Activated CD4-positive, alpha-beta T cell treated with anti-CD3 and anti-CD28 coated beads, Interleukin-2, amount 10 ng/mL, durations not matched to agents 7 days and 5 days (primary cell): Measurements from ENCODE around the gene KRT79. TPM values are rescaled to one million over a fixed set of nuclear protein-coding genes. Genes with fewer than 3 reads are reported as not detected.

Experiments used
- CTCF ChIA-PET: fragments of 350-600 bp; sonication (Branson Sonifier 250); formaldehyde crosslinking; loops from one replicate; lab custom pipeline; 2021; ENCODE audit warnings: antibody characterized with exemption; lab: Charles Lee
- POLR2A ChIA-PET: fragments of 350-600 bp; sonication (Branson Sonifier 250); formaldehyde crosslinking; loops from one replicate; lab custom pipeline; 2021; ENCODE audit warnings: antibody characterized with exemption; lab: Charles Lee
- DNase-seq: peaks from one replicate; pipeline ENCODE4 v3.0.0-alpha.2; 2020
- H3K27ac Mint-ChIP-seq: one replicate; pipeline ENCODE4 v1.8.0; 2021; ENCODE audit warnings: mild to moderate bottlenecking, moderate library complexity, mixed read lengths
- H3K27me3 Mint-ChIP-seq: one replicate; pipeline ENCODE4 v1.8.0; 2021; ENCODE audit warnings: mixed read lengths
- H3K36me3 Mint-ChIP-seq: one replicate; pipeline ENCODE4 v1.8.0; 2021; ENCODE audit warnings: low read depth, mixed read lengths
- H3K4me1 Mint-ChIP-seq: one replicate; pipeline ENCODE4 v1.8.0; 2021; ENCODE audit warnings: mixed read lengths
- H3K4me3 Mint-ChIP-seq: one replicate; pipeline ENCODE4 v1.8.0; 2021; ENCODE audit warnings: mild to moderate bottlenecking, moderate library complexity, mixed read lengths
- H3K9me3 Mint-ChIP-seq: one replicate; pipeline ENCODE4 v1.8.0; 2021; ENCODE audit warnings: mixed read lengths
- total RNA-seq, 2 experiments: library from RNA; stranded (reverse); gene quantifications; one replicate each; pipeline ENCODE4 v1.2.3, GENCODE V29; 2021

The KRT79 gene
- total RNA-seq, 2 experiments from 2014 or later, result not detected

DNA sequence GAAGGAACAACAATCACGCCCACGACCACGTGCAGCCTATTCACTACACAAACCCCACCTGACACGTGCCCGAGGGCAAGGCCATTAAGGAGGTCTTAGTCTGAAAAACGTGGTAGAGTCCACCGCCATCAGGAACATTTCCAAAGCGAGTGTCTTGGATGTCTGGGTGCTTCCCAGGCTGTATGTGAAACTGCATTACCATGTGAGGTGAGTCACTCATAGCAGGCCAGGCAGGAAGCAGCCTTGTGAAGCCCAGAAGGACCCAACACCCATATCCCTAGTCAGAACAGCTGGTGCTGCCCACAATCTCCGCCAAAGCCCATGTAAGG is 3.3 kb upstream of the KRT79 start:
- DNase-seq, result no peak
- CTCF ChIA-PET, result no interaction called here
- Mint-ChIP-seq H3K9me3 (no peaks in the 10 kb centered on the region), H3K36me3 (no peaks in the 10 kb centered on the region), H3K27ac (no peak overlapping the region), H3K4me3 (no peak overlapping the region), H3K27me3 (no peaks in the 10 kb centered on the region), H3K4me1 (peaks cover 22% of the 10 kb centered on the region)
- POLR2A ChIA-PET, result no interaction called here

DNA sequence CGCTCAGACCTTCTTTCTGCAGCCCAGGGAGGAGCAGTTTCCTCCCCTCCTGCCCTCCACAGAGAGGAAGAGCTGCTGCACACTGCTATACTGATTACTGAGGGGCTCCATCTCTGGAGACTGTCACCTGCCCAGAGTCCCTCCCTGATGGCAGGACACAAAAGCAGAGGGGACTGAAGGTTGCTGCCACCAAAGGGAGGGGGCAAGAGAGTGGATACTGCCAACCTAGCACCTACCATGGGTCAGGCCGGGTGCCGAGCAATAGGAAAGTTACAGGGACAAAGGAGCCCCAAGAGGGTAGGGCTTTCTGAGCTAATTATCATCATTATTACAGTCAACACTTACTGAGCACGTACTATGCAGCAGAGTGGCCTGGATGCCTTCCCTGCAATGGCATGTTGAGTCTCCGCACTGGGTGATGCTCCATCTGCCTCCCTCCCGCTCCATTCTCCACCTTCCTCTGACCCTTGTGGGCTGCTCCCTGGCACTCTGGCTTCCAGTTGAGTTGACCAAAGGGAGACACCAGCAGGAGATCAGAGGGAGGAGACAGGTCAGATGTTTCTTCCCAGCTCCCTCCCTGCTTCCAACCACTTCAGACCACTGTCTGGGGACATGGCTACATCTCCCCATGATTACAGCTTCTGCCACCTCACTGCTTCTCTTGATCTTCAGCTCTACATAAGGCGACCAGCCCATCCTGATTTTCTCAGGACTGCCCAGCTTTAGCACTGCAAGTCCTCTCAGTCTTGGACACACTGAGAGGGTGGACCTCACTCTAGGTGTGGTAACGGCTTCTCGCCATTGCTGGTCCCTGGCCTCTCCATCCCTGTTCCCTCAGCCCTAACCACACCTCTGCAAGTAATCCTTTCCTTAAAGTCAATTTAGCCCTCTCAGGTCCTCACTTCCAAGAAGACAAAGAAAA is 2.6 kb upstream of the KRT79 start:
- DNase-seq, result no peak
- peak overlapping the region; percentile 9 for H3K27ac Mint-ChIP-seq
- no peak overlapping the region for H3K4me3 Mint-ChIP-seq
- no peaks in the 10 kb centered on the region for H3K9me3 Mint-ChIP-seq
- H3K27me3 Mint-ChIP-seq, result no peaks in the 10 kb centered on the region
- CTCF ChIA-PET, result no interaction called here
- POLR2A ChIA-PET, result no interaction called here
- no peaks in the 10 kb centered on the region for H3K36me3 Mint-ChIP-seq
- H3K4me1 Mint-ChIP-seq, result peaks cover 22% of the 10 kb centered on the region

DNA sequence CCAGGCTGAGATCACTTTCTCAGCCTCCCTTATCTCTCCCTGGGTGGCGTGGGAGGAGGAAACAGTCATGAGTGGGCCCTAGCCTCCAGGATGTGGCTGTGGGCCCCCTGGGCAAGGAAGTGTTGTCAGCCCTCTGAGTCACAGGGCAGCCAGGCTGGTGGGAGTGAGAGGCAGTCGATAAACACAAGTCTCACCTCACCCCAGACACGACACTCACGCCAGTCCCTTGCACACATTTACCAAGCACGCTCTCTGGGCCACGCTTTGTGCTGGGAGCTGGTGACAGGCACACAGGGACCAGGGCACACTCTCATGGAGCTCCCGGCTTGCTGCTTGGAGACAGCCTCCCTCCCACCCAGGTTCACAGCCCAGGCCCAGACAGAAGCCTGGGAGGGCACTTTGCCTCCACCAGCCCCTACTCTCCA is 1.9 kb upstream of the KRT79 start:
- no peak overlapping the region for H3K4me3 Mint-ChIP-seq
- no peak for DNase-seq
- H3K36me3 Mint-ChIP-seq, result no peaks in the 10 kb centered on the region
- ChIA-PET CTCF (interaction anchor here (1.0 to 1.1 kb wide), 2 partner anchors 44 to 524 kb away, joined by 3 to 4 read pairs; no protein-coding TSS in a partner anchor), POLR2A (no interaction called here)
- peaks cover 22% of the 10 kb centered on the region for H3K4me1 Mint-ChIP-seq
- peak overlapping the region; percentile 9 for H3K27ac Mint-ChIP-seq
- no peaks in the 10 kb centered on the region for H3K27me3 Mint-ChIP-seq
- no peaks in the 10 kb centered on the region for H3K9me3 Mint-ChIP-seq

DNA sequence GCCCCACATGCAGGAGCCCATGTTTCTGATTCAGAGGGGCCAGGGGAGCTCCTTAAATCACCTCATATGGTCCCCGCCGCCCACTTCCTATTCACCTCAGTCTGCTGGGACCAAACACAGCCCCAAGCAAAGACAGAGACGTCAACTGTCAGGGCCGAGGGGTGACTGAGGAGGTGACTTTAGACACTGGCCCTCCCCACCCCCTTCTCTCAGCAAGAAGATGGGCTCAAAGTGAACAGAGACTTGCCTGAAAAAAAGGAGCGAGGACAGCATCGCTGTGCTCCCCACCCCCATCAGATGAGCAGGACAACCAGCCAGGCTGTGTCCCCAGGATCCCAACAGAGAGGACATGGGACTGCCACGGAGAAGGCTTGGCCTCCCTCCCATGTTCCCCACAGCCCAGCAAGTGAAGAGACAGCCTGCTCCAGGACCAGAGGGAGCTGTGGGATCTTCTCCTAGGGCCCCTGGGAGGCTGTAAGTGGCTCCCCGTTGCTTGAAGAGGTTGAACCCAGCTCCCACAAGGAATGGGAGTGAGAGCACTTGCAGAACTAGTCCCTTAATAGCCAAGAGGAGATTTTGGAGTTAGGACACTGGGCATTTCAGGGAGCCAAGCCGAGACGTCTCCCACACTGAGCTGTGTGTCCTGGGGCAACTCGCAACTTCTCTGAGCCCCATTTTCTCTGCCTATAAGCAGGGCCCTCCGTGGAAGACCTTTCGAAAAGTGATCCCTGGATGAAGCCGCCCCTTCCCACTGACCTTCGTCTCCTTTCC is 1.3 kb upstream of the KRT79 start:
- Mint-ChIP-seq H3K4me1 (peaks cover 22% of the 10 kb centered on the region), H3K4me3 (no peak overlapping the region), H3K36me3 (no peaks in the 10 kb centered on the region), H3K9me3 (no peaks in the 10 kb centered on the region), H3K27ac (no peak overlapping the region), H3K27me3 (no peaks in the 10 kb centered on the region)
- CTCF ChIA-PET, result interaction anchor here (1.0 to 1.1 kb wide), 2 partner anchors 44 to 524 kb away, joined by 3 to 4 read pairs; no protein-coding TSS in a partner anchor
- DNase-seq, result no peak
- POLR2A ChIA-PET, result no interaction called here

DNA sequence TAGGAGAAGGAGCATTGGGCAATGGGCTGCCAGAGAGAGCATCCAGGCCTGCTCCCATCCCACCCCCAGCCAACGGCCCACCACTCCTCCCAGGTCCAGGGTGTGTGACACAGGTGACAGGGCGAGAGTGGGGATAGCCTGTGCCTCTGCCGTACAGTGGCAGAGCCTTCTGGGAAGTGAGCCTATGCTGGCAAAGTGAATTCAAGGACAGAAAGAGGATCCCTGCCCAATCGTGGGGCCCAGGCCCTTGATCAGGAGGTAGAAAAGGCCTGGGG is 553 bp upstream of the KRT79 start:
- no peak for DNase-seq
- ChIA-PET CTCF (no interaction called here), POLR2A (no interaction called here)
- H3K4me1 Mint-ChIP-seq, result peaks cover 22% of the 10 kb centered on the region
- H3K36me3 Mint-ChIP-seq, result no peaks in the 10 kb centered on the region
- no peak overlapping the region for H3K27ac Mint-ChIP-seq
- H3K9me3 Mint-ChIP-seq, result no peaks in the 10 kb centered on the region
- H3K4me3 Mint-ChIP-seq, result no peak overlapping the region
- no peaks in the 10 kb centered on the region for H3K27me3 Mint-ChIP-seq

DNA sequence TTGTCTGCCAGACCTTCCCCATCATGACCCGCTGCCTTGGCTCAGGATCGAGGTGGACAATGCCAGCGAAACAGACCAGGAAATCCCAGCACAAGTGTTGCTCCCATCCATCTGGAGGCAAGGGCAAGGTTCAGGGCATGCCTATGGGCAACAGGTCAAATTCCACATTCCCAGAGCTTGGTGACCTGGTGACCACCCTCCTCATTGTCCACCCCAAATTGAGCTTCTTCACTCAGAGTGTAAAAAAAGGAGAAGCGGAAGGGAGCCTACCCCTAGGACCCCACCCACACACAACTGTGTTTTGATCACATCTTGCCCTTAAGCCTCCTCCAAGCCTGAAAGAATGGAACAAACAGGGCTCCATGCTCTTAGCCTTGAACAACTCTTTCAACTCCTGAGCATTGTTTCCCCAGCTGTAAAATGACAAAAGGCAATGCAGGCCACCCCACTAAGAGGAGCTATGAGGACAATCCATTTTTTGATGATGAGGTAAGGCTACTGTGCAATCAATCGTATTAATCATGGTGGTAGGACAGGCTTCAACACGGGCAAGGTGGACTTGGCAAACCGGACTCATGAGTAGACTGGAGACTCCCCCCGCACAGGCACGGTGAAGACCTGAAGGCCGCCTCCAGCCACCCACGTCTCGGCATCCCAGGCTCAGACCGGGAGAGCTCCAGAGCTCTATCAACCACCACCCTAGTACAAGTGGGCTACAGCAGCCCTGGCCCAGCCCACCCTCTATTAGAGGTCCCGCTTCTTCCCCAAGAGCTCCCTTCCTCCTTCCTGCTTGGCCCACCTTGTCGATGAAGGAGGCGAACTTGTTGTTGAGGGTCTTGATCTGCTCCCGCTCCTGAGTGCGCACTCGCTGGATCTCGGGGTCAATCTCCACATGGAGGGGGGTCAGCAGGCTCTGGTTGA is 866 bp downstream of the KRT79 start:
- no peaks in the 10 kb centered on the region for H3K9me3 Mint-ChIP-seq
- ChIA-PET POLR2A (no interaction called here), CTCF (interaction anchor here (0.6 to 1.3 kb wide), 2 partner anchors 40 to 550 kb away, joined by 3 read pairs; no protein-coding TSS in a partner anchor)
- H3K4me3 Mint-ChIP-seq, result no peak overlapping the region
- H3K27me3 Mint-ChIP-seq, result no peaks in the 10 kb centered on the region
- no peak overlapping the region for H3K27ac Mint-ChIP-seq
- no peaks in the 10 kb centered on the region for H3K36me3 Mint-ChIP-seq
- H3K4me1 Mint-ChIP-seq, result peaks cover 24% of the 10 kb centered on the region
- no peak for DNase-seq

DNA sequence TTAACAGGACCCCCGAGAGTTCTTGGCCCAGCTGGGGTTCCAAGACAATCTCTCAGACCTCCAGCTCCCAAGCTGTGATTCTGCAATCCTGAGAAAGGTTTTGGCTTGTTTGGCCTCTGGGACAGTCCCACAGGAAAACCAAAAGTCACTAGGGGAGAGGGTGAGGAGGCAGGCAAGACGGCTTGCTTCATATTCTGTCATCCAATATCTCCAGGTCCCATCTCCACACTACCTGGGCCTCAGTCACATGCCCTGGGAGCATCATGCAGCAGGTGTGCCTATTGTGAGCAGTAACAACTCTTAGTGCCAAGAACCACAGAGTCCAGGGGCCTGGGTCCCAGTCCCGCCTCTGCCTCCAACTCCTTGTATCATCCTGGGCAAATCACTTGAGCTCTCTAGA is 1.7 kb downstream of the KRT79 start:
- Mint-ChIP-seq H3K4me3 (no peak overlapping the region), H3K9me3 (no peaks in the 10 kb centered on the region), H3K36me3 (no peaks in the 10 kb centered on the region), H3K4me1 (peaks cover 22% of the 10 kb centered on the region), H3K27me3 (no peaks in the 10 kb centered on the region), H3K27ac (no peak overlapping the region)
- CTCF ChIA-PET, result interaction anchor here (1.3 kb wide), 1 partner anchor 41 kb away, joined by 3 read pairs; no protein-coding TSS in a partner anchor
- no peak for DNase-seq
- POLR2A ChIA-PET, result no interaction called here

DNA sequence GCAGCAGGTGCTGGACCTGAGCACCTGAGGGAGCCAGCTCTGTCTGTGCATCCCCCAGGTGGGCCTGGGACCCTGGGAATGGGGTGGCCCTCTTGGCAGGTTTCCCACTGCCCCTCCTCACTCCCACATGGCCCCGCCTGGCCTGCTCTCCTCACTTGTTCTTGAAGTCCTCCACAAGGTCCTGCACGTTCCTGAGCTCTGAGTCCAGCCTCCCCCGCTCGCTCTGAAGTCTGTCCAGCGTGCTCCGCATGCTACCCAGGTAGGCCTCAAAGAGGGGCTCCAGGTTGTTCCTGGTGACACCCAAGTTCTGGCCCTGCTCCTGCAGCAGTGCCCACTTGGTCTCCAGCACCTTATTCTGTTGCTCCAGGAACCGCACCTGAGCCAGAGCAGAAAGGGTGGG is 2.9 kb downstream of the KRT79 start:
- no peaks in the 10 kb centered on the region for H3K36me3 Mint-ChIP-seq

DNA sequence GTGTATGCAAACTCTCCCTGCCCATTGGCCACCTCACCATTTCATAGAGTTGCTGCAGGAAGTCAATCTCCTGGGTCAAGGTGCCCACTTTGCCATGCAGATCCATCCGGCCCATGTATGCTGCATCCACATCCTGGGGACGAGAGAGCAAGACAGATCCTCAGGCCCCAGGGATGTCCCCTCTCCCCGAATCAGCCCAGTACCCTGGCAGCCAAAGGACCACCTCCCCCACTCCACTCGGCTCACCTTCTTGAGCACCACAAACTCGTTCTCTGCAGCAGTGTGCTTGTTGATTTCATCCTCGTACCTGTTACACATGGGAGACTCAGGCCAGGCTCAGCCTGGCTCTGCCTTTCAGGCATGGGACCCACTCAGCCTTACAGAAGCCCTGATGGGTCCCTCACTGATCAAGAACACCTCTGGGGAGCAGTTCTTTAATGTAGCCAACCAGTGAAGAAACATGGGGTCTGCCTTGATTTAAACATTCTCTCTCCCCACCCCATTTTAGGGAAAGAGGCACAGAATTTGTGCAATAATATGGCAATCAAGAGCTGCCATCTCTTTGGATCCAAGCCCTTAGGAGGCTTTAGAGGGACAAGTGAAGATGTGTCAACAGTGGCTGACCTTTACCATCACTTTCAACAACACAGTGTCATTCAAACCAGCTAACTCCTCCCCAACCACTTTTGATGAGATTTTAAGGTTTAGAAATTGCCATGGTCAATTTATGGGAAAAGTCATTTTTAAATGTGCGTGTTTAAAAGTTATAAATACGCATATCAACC is 3.9 kb downstream of the KRT79 start:
- DNase-seq, result no peak
- Mint-ChIP-seq H3K4me1 (peaks cover 3% of the 10 kb centered on the region), H3K36me3 (no peaks in the 10 kb centered on the region), H3K4me3 (no peak overlapping the region), H3K27ac (no peak overlapping the region), H3K9me3 (no peaks in the 10 kb centered on the region), H3K27me3 (no peaks in the 10 kb centered on the region)
- ChIA-PET POLR2A (no interaction called here), CTCF (no interaction called here)

More for the DNA sequence above, 2.9 kb downstream of the KRT79 start:
- ChIA-PET CTCF (no interaction called here), POLR2A (no interaction called here)
- DNase-seq, result no peak
- H3K9me3 Mint-ChIP-seq, result no peaks in the 10 kb centered on the region
- no peaks in the 10 kb centered on the region for H3K27me3 Mint-ChIP-seq
- no peak overlapping the region for H3K4me3 Mint-ChIP-seq
- H3K4me1 Mint-ChIP-seq, result peaks cover 12% of the 10 kb centered on the region
- no peak overlapping the region for H3K27ac Mint-ChIP-seq

DNA sequence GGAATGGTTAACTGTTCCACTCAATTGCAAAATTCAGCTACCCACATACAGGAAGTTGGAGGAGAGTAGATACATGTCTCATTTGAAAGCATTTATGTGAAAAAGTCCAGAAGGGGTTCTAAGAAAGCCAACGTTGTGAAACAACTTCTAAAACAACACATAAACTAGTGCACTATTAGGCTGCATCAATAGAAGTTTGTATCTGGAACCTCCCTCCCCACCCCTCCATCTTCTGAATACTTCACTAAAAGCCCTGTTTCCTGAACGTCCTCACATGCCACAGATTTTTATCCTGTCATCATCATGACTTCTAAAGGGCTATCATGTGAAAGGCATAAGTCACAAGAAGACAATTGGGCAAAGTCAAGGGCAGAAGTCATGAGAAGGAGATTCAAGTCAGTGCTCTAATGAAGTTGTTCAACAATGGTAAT is 5.5 kb downstream of the KRT79 start:
- H3K27ac Mint-ChIP-seq, result no peak overlapping the region
- H3K27me3 Mint-ChIP-seq, result no peaks in the 10 kb centered on the region
- ChIA-PET POLR2A (interaction anchor here (0.9 kb wide), 1 partner anchor 11 kb away, joined by 3 read pairs; no protein-coding TSS in a partner anchor), CTCF (interaction anchor here (1.4 kb wide), 1 partner anchor 51 kb away, joined by 3 read pairs; no protein-coding TSS in a partner anchor)
- H3K36me3 Mint-ChIP-seq, result no peaks in the 10 kb centered on the region
- H3K4me3 Mint-ChIP-seq, result no peak overlapping the region
- DNase-seq, result no peak
- peaks cover 2% of the 10 kb centered on the region for H3K4me1 Mint-ChIP-seq
- no peaks in the 10 kb centered on the region for H3K9me3 Mint-ChIP-seq

DNA sequence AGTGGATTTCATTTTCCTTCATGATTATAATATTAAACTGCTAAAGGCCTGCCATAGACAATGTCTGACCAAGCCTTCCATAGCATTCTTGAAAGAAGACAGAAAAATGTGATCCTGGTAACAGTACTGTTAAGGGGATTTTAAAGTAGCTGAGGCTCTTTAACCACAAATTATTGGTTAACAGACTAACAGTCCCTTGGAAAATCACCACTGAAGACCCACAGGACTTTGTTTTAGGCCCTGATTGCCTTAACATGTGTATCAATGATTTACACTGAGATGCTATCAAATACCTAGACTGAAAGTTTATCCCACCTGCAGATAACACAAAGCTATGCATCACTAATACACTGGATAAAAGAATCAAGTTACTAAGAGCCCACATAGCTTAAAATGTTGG is 6.0 kb downstream of the KRT79 start:
- Mint-ChIP-seq H3K36me3 (no peaks in the 10 kb centered on the region), H3K27me3 (no peaks in the 10 kb centered on the region), H3K9me3 (no peaks in the 10 kb centered on the region), H3K27ac (no peak overlapping the region), H3K4me1 (peaks cover 2% of the 10 kb centered on the region), H3K4me3 (no peak overlapping the region)
- CTCF ChIA-PET, result interaction anchor here (1.4 kb wide), 1 partner anchor 51 kb away, joined by 3 read pairs; no protein-coding TSS in a partner anchor
- POLR2A ChIA-PET, result interaction anchor here (0.9 kb wide), 1 partner anchor 10 kb away, joined by 3 read pairs; no protein-coding TSS in a partner anchor
- DNase-seq, result no peak
